Measurements from ENCODE around the gene CIDEC.

- TF ChIP-seq, protein P1, sequence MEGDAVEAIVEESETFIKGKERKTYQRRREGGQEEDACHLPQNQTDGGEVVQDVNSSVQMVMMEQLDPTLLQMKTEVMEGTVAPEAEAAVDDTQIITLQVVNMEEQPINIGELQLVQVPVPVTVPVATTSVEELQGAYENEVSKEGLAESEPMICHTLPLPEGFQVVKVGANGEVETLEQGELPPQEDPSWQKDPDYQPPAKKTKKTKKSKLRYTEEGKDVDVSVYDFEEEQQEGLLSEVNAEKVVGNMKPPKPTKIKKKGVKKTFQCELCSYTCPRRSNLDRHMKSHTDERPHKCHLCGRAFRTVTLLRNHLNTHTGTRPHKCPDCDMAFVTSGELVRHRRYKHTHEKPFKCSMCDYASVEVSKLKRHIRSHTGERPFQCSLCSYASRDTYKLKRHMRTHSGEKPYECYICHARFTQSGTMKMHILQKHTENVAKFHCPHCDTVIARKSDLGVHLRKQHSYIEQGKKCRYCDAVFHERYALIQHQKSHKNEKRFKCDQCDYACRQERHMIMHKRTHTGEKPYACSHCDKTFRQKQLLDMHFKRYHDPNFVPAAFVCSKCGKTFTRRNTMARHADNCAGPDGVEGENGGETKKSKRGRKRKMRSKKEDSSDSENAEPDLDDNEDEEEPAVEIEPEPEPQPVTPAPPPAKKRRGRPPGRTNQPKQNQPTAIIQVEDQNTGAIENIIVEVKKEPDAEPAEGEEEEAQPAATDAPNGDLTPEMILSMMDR (IDR thresholded peaks at IDR 0.05): no peak
- TF ChIP-seq POLR2AphosphoS5 (IDR thresholded peaks at IDR 0.05): no peak
Observed at GRCh38 chr3:9820543-9820942, 59.5 kb downstream of the CIDEC start.
